ENCODE data around the gene SNUPN. TPM values are rescaled to one million over a fixed set of nuclear protein-coding genes. Genes with fewer than 3 reads are reported as not detected.

Gene SNUPN
- total RNA-seq, 3 donors from 2014 or later, result 18.7 to 23.9 (median 18.9) TPM

GRCh38 chr15:75620841-75621391 is 4.6 kb downstream of the SNUPN start:
- Histone ChIP-seq H3K9me3 (no peaks in the 10 kb centered on the region), H3K4me1 (ENCODE audit: low read depth) (peaks cover under 1% of the 10 kb centered on the region), H3K36me3 (ENCODE audit: low read depth) (no peaks in the 10 kb centered on the region), H3K4me3 (no peak overlapping the region)
- TF ChIP-seq, protein P1, sequence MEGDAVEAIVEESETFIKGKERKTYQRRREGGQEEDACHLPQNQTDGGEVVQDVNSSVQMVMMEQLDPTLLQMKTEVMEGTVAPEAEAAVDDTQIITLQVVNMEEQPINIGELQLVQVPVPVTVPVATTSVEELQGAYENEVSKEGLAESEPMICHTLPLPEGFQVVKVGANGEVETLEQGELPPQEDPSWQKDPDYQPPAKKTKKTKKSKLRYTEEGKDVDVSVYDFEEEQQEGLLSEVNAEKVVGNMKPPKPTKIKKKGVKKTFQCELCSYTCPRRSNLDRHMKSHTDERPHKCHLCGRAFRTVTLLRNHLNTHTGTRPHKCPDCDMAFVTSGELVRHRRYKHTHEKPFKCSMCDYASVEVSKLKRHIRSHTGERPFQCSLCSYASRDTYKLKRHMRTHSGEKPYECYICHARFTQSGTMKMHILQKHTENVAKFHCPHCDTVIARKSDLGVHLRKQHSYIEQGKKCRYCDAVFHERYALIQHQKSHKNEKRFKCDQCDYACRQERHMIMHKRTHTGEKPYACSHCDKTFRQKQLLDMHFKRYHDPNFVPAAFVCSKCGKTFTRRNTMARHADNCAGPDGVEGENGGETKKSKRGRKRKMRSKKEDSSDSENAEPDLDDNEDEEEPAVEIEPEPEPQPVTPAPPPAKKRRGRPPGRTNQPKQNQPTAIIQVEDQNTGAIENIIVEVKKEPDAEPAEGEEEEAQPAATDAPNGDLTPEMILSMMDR (IDR thresholded peaks at IDR 0.05), result no peak
- intact Hi-C loops (cut with DNase I, micrococcal nuclease), result no loop called here
- ATAC-seq (peak; percentile 15), DNase-seq (peak; percentile 42 to 76 (median 56))

GRCh38 chr15:75620058-75620820 is 5.3 kb downstream of the SNUPN start:
- H3K9me3 ChIP-seq, result no peaks in the 10 kb centered on the region
- H3K4me1 ChIP-seq (ENCODE audit: low read depth), result no peaks in the 10 kb centered on the region
- no peaks in the 10 kb centered on the region for H3K36me3 ChIP-seq (ENCODE audit: low read depth)
- intact Hi-C loops (cut with DNase I, micrococcal nuclease), result no loop called here
- peak in 1 of 3 donors; percentile 22 for DNase-seq
- H3K4me3 ChIP-seq, result no peak overlapping the region
- peak; percentile 33 for ATAC-seq
- TF ChIP-seq, protein P1 (IDR thresholded peaks at IDR 0.05), result no peak

GRCh38 chr15:75616766-75617165 is 8.8 kb downstream of the SNUPN start:
- Histone ChIP-seq H3K4me3 (no peak overlapping the region), H3K4me1 (ENCODE audit: low read depth) (no peaks in the 10 kb centered on the region), H3K9me3 (no peaks in the 10 kb centered on the region), H3K36me3 (ENCODE audit: low read depth) (no peaks in the 10 kb centered on the region)
- DNase-seq (no peak), ATAC-seq (no peak)
- TF ChIP-seq, protein P1 (IDR thresholded peaks at IDR 0.05), result no peak
- intact Hi-C loops (cut with DNase I, micrococcal nuclease), result no loop called here

DNA sequence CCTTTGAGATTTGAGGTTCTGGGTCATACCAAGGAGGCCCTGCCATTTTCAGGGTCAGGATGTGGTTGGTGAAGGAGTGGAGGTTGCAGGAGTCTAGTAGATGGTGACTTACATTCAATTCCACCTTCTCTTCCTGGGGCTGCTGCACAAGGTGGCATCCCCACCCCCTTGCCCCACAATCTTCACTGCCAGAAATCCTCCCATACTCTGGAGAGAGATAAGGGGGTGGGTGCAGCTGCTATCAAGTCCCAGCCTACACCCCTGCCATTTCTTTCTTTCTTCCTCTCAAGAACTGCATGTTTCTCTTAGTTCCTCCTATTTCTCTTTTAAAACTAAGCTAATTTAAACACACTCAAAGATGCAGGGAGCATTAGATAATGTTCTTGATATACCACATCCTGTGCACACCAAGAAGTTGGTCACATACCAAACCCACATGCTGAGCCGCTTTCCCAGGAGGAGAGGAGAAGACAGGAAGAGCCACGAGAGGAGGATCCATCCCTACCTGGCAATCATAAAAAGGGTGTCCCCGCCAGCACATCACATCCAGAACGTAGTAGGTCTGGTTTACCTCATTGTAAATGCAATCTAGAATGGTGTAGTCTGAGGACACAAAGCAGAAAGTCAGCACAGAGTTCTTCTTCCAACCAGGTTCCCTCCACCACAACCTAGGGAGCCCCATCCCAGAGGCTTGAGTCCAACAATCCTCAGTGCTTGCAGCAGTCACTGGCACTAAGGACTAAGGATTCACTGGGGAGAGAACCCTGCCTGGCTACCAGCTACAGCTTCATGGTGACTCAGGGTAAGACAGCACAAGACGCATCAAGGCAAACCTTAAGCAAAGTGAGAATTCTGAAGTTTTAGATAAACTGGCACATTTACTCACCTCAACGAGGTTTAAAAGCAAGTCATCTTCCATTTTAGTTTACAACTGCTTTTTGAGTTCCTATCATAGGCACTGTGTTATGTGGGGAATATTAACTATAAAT is 18.5 kb downstream of the SNUPN start:
- intact Hi-C loops (cut with DNase I, micrococcal nuclease), result no loop called here
- TF ChIP-seq, protein P1 (IDR thresholded peaks at IDR 0.05), result no peak
- no peaks in the 10 kb centered on the region for H3K36me3 ChIP-seq (ENCODE audit: low read depth)
- no peak overlapping the region for H3K4me3 ChIP-seq
- DNase-seq, result peak in 1 of 3 donors; percentile 24
- H3K4me1 ChIP-seq (ENCODE audit: low read depth), result no peaks in the 10 kb centered on the region
- peak; percentile 72 for ATAC-seq
- H3K9me3 ChIP-seq, result no peaks in the 10 kb centered on the region

DNA sequence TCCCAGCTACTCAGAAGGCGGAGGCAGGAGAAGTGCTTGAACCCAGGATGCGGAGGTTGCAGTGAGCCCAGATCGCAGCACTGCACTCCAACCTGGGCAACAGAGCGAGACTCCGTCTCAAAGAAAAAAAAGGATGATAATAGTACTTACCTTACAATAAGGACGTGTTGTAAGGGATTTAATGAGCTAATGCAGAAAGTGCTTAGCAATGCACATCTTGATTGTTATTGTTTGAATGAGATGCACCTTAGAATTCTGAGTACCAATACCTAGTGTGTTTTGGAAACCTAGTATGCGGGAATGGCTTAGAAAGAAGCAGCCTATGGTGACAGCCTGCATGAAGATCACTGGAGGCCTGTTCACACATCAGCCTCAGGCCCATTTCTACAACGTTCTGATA is 19.5 kb downstream of the SNUPN start:
- H3K9me3 ChIP-seq, result no peaks in the 10 kb centered on the region
- H3K4me1 ChIP-seq (ENCODE audit: low read depth), result no peaks in the 10 kb centered on the region
- TF ChIP-seq, protein P1 (IDR thresholded peaks at IDR 0.05), result no peak
- no peaks in the 10 kb centered on the region for H3K36me3 ChIP-seq (ENCODE audit: low read depth)
- no peak for ATAC-seq
- intact Hi-C loops (cut with DNase I, micrococcal nuclease), result no loop called here
- no peak for DNase-seq
- no peak overlapping the region for H3K4me3 ChIP-seq

Measured in mucosa of descending colon (tissue), 3 donors.